GM18508 (cell line): Measurements from ENCODE around the gene DIPK1A.

Experiments
- ATAC-seq: cut with Tn5 transposase; IDR thresholded peaks from one replicate; pipeline ENCODE4 v1.9.1; 2021; ENCODE audit warnings: moderate number of reproducible peaks; ENCODE audit not compliant: insufficient read depth, unreplicated experiment

Gene DIPK1A

GRCh38 chr1:92882819-92883218 lies 78.4 kb downstream of the DIPK1A start:
- ATAC-seq: no peak

GRCh38 chr1:92881391-92881790 lies 79.9 kb downstream of the DIPK1A start:
- no peak for ATAC-seq

GRCh38 chr1:92879316-92879968 lies 81.8 kb downstream of the DIPK1A start:
- no peak for ATAC-seq

GRCh38 chr1:92877792-92878191 lies 83.5 kb downstream of the DIPK1A start:
- ATAC-seq: no peak

GRCh38 chr1:92877081-92877711 lies 84.1 kb downstream of the DIPK1A start:
- ATAC-seq: no peak

- no peak for ATAC-seq
Observed at GRCh38 chr1:92876351-92876750, 84.9 kb downstream of the DIPK1A start.

GRCh38 chr1:92874987-92875386 lies 86.3 kb downstream of the DIPK1A start:
- no peak for ATAC-seq

- ATAC-seq: no peak
Observed at GRCh38 chr1:92872719-92873118, 88.5 kb downstream of the DIPK1A start.

GRCh38 chr1:92870591-92870990 lies 90.7 kb downstream of the DIPK1A start:
- ATAC-seq: no peak

- no peak for ATAC-seq
Observed at GRCh38 chr1:92864131-92864530, 97.1 kb downstream of the DIPK1A start.

GRCh38 chr1:92862605-92863004 lies 98.7 kb downstream of the DIPK1A start:
- no peak for ATAC-seq

GRCh38 chr1:92859400-92860039 lies 101.7 kb downstream of the DIPK1A start:
- no peak for ATAC-seq

GRCh38 chr1:92858564-92859399 lies 102.5 kb downstream of the DIPK1A start:
- no peak for ATAC-seq

GRCh38 chr1:92857817-92858216 lies 103.4 kb downstream of the DIPK1A start:
- ATAC-seq: no peak

- ATAC-seq: no peak
Observed at GRCh38 chr1:92855236-92855635, 106.0 kb downstream of the DIPK1A start.

GRCh38 chr1:92854101-92854785 lies 107.0 kb downstream of the DIPK1A start:
- no peak for ATAC-seq

GRCh38 chr1:92853299-92853698 lies 108.0 kb downstream of the DIPK1A start:
- no peak for ATAC-seq

- ATAC-seq: no peak
Observed at GRCh38 chr1:92851729-92852128, 109.5 kb downstream of the DIPK1A start.

GRCh38 chr1:92850019-92850418 lies 111.2 kb downstream of the DIPK1A start:
- ATAC-seq: no peak

GRCh38 chr1:92848201-92848600 lies 113.1 kb downstream of the DIPK1A start:
- ATAC-seq: no peak
